H1 (cell line): ENCODE measurements around the gene DNAL1. TPM values are rescaled to one million over a fixed set of nuclear protein-coding genes. Genes with fewer than 3 reads are reported as not detected.

ENCODE experiments used
- CTCF ChIA-PET: fragments of 300-600 bp; sonication (Branson Sonifier 250); formaldehyde crosslinking; loops from one replicate; lab custom pipeline; 2021; ENCODE audit not compliant: partially characterized antibody; lab: Charles Lee
- POLR2A ChIA-PET: fragments of 300-600 bp; sonication (Branson Sonifier 250); formaldehyde crosslinking; loops from one replicate; lab custom pipeline; 2021; ENCODE audit warnings: inconsistent platforms; ENCODE audit not compliant: partially characterized antibody; lab: Charles Lee
- DNase-seq, 2 experiments: peaks; one replicate each; pipeline versions ENCODE4 v3.0.0 to v3.0.0-alpha.2; 2010 to 2022; ENCODE audit warnings: low spot score in 2 of 2, low read depth in 1 of 2, mixed read lengths in 1 of 2
- FAIRE-seq: peaks from 2 replicates; lab custom pipeline; 2011; peaks lifted over from hg19 to GRCh38; lab: Jason Lieb, UNC
- H2AFZ ChIP-seq: 2 replicates; pipeline ENCODE4 v1.8.1; 2012; ENCODE audit warnings: low read length, inconsistent platforms
- H2AK5ac ChIP-seq: 2 replicates; pipeline ENCODE4 v1.6.1; 2013; ENCODE audit warnings: low read depth, low read length
- H2BK120ac ChIP-seq: replicated peaks from 2 replicates; pipeline ENCODE3; 2013; ENCODE audit warnings: low read depth, low read length, inconsistent platforms
- H2BK12ac ChIP-seq: 2 replicates; pipeline ENCODE4 v1.6.1; 2013; ENCODE audit warnings: low read depth, low read length
- H2BK15ac ChIP-seq: 2 replicates; pipeline ENCODE4 v1.6.1; 2013; ENCODE audit warnings: low read length
- H2BK20ac ChIP-seq: 2 replicates; pipeline ENCODE4 v1.6.1; 2013; ENCODE audit warnings: low read length
- H2BK5ac ChIP-seq: 2 replicates; pipeline ENCODE4 v1.6.1; 2013; ENCODE audit warnings: low read depth, low read length
- H3K14ac ChIP-seq: 2 replicates; pipeline ENCODE4 v1.6.1; 2013; ENCODE audit warnings: inconsistent platforms; ENCODE audit not compliant: insufficient read length
- H3K18ac ChIP-seq: 2 replicates; pipeline ENCODE4 v1.6.1; 2013; ENCODE audit warnings: low read length; ENCODE audit errors: extremely low read depth
- H3K23ac ChIP-seq: 2 replicates; pipeline ENCODE4 v1.6.1; 2013; ENCODE audit warnings: inconsistent platforms; ENCODE audit not compliant: insufficient read length
- H3K23me2 ChIP-seq: 2 replicates; pipeline ENCODE4 v1.6.1; 2013; ENCODE audit warnings: low read depth, low read length
- H3K27ac ChIP-seq: 2 replicates; pipeline ENCODE4 v1.6.1; 2011; ENCODE audit warnings: low read depth, low read length, inconsistent platforms
- H3K27me3 ChIP-seq, 4 experiments: replicated peaks in 1 of 4; 1 replicate in 1 of 4; 2 replicates in 3 of 4; pipeline versions ENCODE4 v1.6.1 to v1.8.1; 2011 to 2013; ENCODE audit warnings: low read length in 3 of 4, mild to moderate bottlenecking in 3 of 4, inconsistent platforms in 2 of 4, mixed read lengths in 2 of 4, moderate library complexity in 1 of 4; ENCODE audit not compliant: control insufficient read depth in 3 of 4, insufficient read depth in 3 of 4; ENCODE audit errors: extremely low read depth in 1 of 4
- H3K36me3 ChIP-seq, 4 experiments: 2 replicates each; pipeline versions ENCODE4 v1.6.1 to v1.8.1; 2011 to 2013; ENCODE audit warnings: mild to moderate bottlenecking in 4 of 4, low read length in 3 of 4, moderate library complexity in 2 of 4, control low read depth in 1 of 4, inconsistent platforms in 1 of 4; ENCODE audit not compliant: insufficient read depth in 4 of 4, control insufficient read depth in 2 of 4
- H3K4ac ChIP-seq: replicated peaks from 2 replicates; pipeline ENCODE3; 2013; ENCODE audit warnings: low read length, low read depth, mixed read lengths, inconsistent platforms; ENCODE audit not compliant: insufficient read length
- H3K4me1 ChIP-seq, 4 experiments: replicated peaks in 1 of 4; 1 replicate in 1 of 4; 2 replicates in 3 of 4; pipeline versions ENCODE4 v1.6.1 to v1.8.1; 2011 to 2013; ENCODE audit warnings: low read length in 3 of 4, inconsistent platforms in 2 of 4, mixed read lengths in 1 of 4; ENCODE audit not compliant: insufficient read depth in 4 of 4, control insufficient read depth in 3 of 4
- H3K4me2 ChIP-seq, 2 experiments: 2 replicates each; pipeline versions ENCODE4 v1.6.1 to v1.8.1; 2011 to 2013; ENCODE audit warnings: low read depth in 2 of 2, low read length in 2 of 2, control low read depth in 1 of 2, inconsistent platforms in 1 of 2, mild to moderate bottlenecking in 1 of 2; ENCODE audit not compliant: insufficient read depth in 1 of 2
- H3K4me3 ChIP-seq, 4 experiments: fragments of 200-600, 300-600 bp in 1 of 4; sonication (generic), shearing (Covaris generic), sonication (Bioruptor Twin) in 1 of 4; 2 replicates each; pipeline versions ENCODE4 v1.5.1 to v1.8.1; 2011 to 2016; ENCODE audit warnings: low read length in 4 of 4, low read depth in 3 of 4, control low read depth in 2 of 4, inconsistent platforms in 2 of 4, mild to moderate bottlenecking in 2 of 4, mixed read lengths in 1 of 4, moderate library complexity in 1 of 4; ENCODE audit not compliant: insufficient read depth in 2 of 4; ENCODE audit errors: extremely low read depth in 1 of 4
- H3K56ac ChIP-seq: replicated peaks from 2 replicates; pipeline ENCODE3; 2013; ENCODE audit warnings: low read depth, mild to moderate bottlenecking, mixed read lengths, low read length, inconsistent platforms; ENCODE audit not compliant: insufficient read length
- H3K79me1 ChIP-seq: 2 replicates; pipeline ENCODE4 v1.6.1; 2013; ENCODE audit warnings: low read depth, low read length, control low read depth
- H3K79me2 ChIP-seq, 2 experiments: 2 replicates each; pipeline versions ENCODE4 v1.6.1 to v1.8.1; 2012 to 2013; ENCODE audit warnings: low read length in 2 of 2, mild to moderate bottlenecking in 2 of 2, inconsistent platforms in 1 of 2; ENCODE audit not compliant: insufficient read depth in 2 of 2, control insufficient read depth in 1 of 2
- H3K9ac ChIP-seq, 4 experiments: replicated peaks in 1 of 4; 1 replicate in 1 of 4; 2 replicates in 3 of 4; pipeline versions ENCODE4 v1.6.1 to v1.8.1; 2011 to 2013; ENCODE audit warnings: low read depth in 3 of 4, low read length in 3 of 4, control low read depth in 2 of 4, mild to moderate bottlenecking in 2 of 4, moderate library complexity in 2 of 4, inconsistent platforms in 1 of 4; ENCODE audit errors: extremely low read depth in 1 of 4
- H3K9me3 ChIP-seq, 2 experiments: 2 replicates each; pipeline versions ENCODE4 v1.6.1 to v1.8.1; 2012 to 2013; ENCODE audit warnings: mild to moderate bottlenecking in 2 of 2, moderate library complexity in 2 of 2, control low read depth in 1 of 2, inconsistent platforms in 1 of 2, low read depth in 1 of 2, low read length in 1 of 2, mixed read lengths in 1 of 2; ENCODE audit not compliant: insufficient read depth in 2 of 2
- H4K20me1 ChIP-seq, 2 experiments: replicated peaks in 1 of 2; 2 replicates each; pipeline versions ENCODE3 to v1.8.1; 2011 to 2013; ENCODE audit warnings: inconsistent platforms in 2 of 2, low read length in 2 of 2, mild to moderate bottlenecking in 1 of 2; ENCODE audit not compliant: insufficient read depth in 2 of 2, control insufficient read depth in 1 of 2
- H4K5ac ChIP-seq: 2 replicates; pipeline ENCODE4 v1.6.1; 2013; ENCODE audit warnings: low read length, low read depth, mixed read lengths, inconsistent platforms; ENCODE audit not compliant: insufficient read length
- H4K8ac ChIP-seq: 2 replicates; pipeline ENCODE4 v1.8.0; 2013; ENCODE audit warnings: mild to moderate bottlenecking, moderate library complexity, low read length, inconsistent platforms; ENCODE audit not compliant: insufficient read depth; ENCODE audit errors: extremely low read depth
- H4K91ac ChIP-seq: replicated peaks from 2 replicates; pipeline ENCODE3; 2013; ENCODE audit warnings: low read length, mixed read lengths, inconsistent platforms; ENCODE audit not compliant: insufficient read length
- ASH2L ChIP-seq: fragments of 200-600, 300-600 bp; sonication (generic); IDR thresholded peaks from one replicate; pipeline ENCODE4 v1.7.1; 2017; ENCODE audit warnings: low read length
- CEBPB ChIP-seq: IDR thresholded peaks from 2 replicates; pipeline ENCODE4 v1.6.1; 2012; ENCODE audit warnings: low read depth, low read length
- CTBP2 ChIP-seq: IDR thresholded peaks from 2 replicates; pipeline ENCODE4 v1.7.0; 2011; ENCODE audit warnings: borderline replicate concordance, mild to moderate bottlenecking, moderate library complexity, mixed read lengths, low read length; ENCODE audit not compliant: insufficient read depth, insufficient read length
- HDAC2 ChIP-seq, 2 experiments: fragments of 300-600 bp in 1 of 2; sonication (generic) in 1 of 2; IDR thresholded peaks; 2 replicates each; pipeline ENCODE4 v1.6.1; 2011 to 2012; ENCODE audit warnings: low read depth in 2 of 2, low read length in 2 of 2, mild to moderate bottlenecking in 2 of 2, moderate library complexity in 2 of 2, borderline replicate concordance in 1 of 2, inconsistent platforms in 1 of 2
- HDAC6 ChIP-seq: IDR thresholded peaks from one replicate; pipeline ENCODE4 v1.7.1; 2012; ENCODE audit warnings: low read depth, mild to moderate bottlenecking, inconsistent platforms, low read length, moderate library complexity
- RAD21 ChIP-seq, 2 experiments: IDR thresholded peaks in 1 of 2; conservative IDR thresholded peaks in 1 of 2; 2 replicates each; pipeline ENCODE4 v1.6.1; 2011; ENCODE audit warnings: low read depth in 2 of 2, low read length in 2 of 2, improper control_type of control experiment in 1 of 2, inconsistent platforms in 1 of 2, mild to moderate bottlenecking in 1 of 2, moderate library complexity in 1 of 2
- RBBP5 ChIP-seq: IDR thresholded peaks from 2 replicates; pipeline ENCODE4 v1.7.1; 2012; ENCODE audit warnings: low read depth, mild to moderate bottlenecking, inconsistent platforms, low read length, moderate library complexity, borderline replicate concordance
- SIN3A ChIP-seq, 2 experiments: IDR thresholded peaks in 1 of 2; conservative IDR thresholded peaks in 1 of 2; 2 replicates each; pipeline ENCODE4 v1.6.1; 2011 to 2012; ENCODE audit warnings: low read length in 2 of 2, improper control_type of control experiment in 1 of 2, low read depth in 1 of 2, mild to moderate bottlenecking in 1 of 2
- SRF ChIP-seq: IDR thresholded peaks from 2 replicates; pipeline ENCODE4 v1.6.1; 2011; ENCODE audit warnings: mild to moderate bottlenecking, low read depth, low read length, moderate library complexity
- TCF12 ChIP-seq: IDR thresholded peaks from 2 replicates; pipeline ENCODE4 v1.6.1; 2011; ENCODE audit warnings: low read depth, mild to moderate bottlenecking, low read length
- WGBS, 2 experiments: shearing (Covaris generic) in 1 of 2; methylation state at CpG; one replicate each; pipeline versions ENCODE4 v1.1.6 to v1.1.7; 2013 to 2015; ENCODE audit warnings: low lambda C conversion rate in 2 of 2, mixed read lengths in 2 of 2, inconsistent platforms in 1 of 2, low coverage in 1 of 2, missing lambda C conversion rate in 1 of 2; ENCODE audit not compliant: insufficient replicate concordance in 2 of 2, insufficient coverage in 1 of 2, insufficient read length in 1 of 2; ENCODE audit errors: extremely low coverage in 1 of 2, missing lambda C conversion rate in 1 of 2; 5-methylcytosine and 5-hydroxymethylcytosine counted together
- polyA plus RNA-seq, 7 experiments: library from polyadenylated mRNA; depleted of rRNA in 3 of 7; stranded (reverse) in 5 of 7; unstranded in 2 of 7; fragments of >200 nt in 5 of 7; fragments of 200-250 nt in 2 of 7; gene quantifications; 1 replicate in 5 of 7; 2 replicates in 1 of 7; 4 replicates in 1 of 7; pipeline versions ENCODE4 v1.2.1 to v1.2.3, GENCODE V29; 2011 to 2013; ENCODE audit warnings: missing spikeins in 2 of 7, mixed read lengths in 2 of 7
- total RNA-seq: library from RNA; stranded (reverse); fragmentation: NEBNext Ultra II Directional; extraction: Animal tissue kit (Norgen Biotek cat#: 25700); gene quantifications from 2 replicates; pipeline ENCODE4 v1.2.1, GENCODE V29; 2021

Gene DNAL1
- total and polyA plus RNA-seq, 2 of the 8 experiments (the other 6 are each of a cell fraction or from before 2014, with no cell fraction given): 2.8 to 16.8 TPM

- Histone ChIP-seq H3K9ac (no peak overlapping the region; a peak in 1 of 7 replicates), H3K23me2 (no peaks in the 10 kb centered on the region), H2BK12ac (peak overlapping the region; percentile 85; the same call in 1 of the 2 replicates), H2BK20ac (no peak overlapping the region), H3K9me3 (no peaks in the 10 kb centered on the region), H3K79me2 (peaks cover 0 to 22% of the 10 kb centered on the region in 2 experiments; a peak in 1 of 4 replicates), H2BK120ac (no peak overlapping the region), H2AK5ac (no peak overlapping the region), H2BK5ac (peak overlapping the region; percentile 68; the same call in 1 of the 2 replicates), H3K18ac (no peak overlapping the region; the same call in 1 of the 2 replicates), H3K4me3 (peak overlapping the region in 1 of 4 experiments; percentile 43; a peak in 1 of 8 replicates), H4K20me1 (peaks cover 6% of the 10 kb centered on the region in 2 experiments), H3K23ac (no peak overlapping the region), H3K36me3 (peaks cover 0 to 11% (median 3%) of the 10 kb centered on the region in 4 experiments; a peak in 2 of 8 replicates), H3K4me1 (peaks cover 4 to 34% (median 25%) of the 10 kb centered on the region in 4 experiments), H2BK15ac (peak overlapping the region; percentile 46; the same call in 1 of the 2 replicates), H4K8ac (no peak overlapping the region), H3K4me2 (peak overlapping the region; percentile 49 to 57), H4K5ac (peak overlapping the region; percentile 23), H4K91ac (peak overlapping the region; percentile 2), H3K4ac (no peak overlapping the region), H3K27ac (peak overlapping the region; percentile 31; the same call in 1 of the 2 replicates), H3K27me3 (no peaks in the 10 kb centered on the region), H3K56ac (no peak overlapping the region), H3K14ac (no peak overlapping the region), H2AFZ (no peak overlapping the region), H3K79me1 (peaks cover 8% of the 10 kb centered on the region)
- FAIRE-seq: no peak
- no peak for DNase-seq
- 60% methylated on average over 7 of the region's 9 CpGs; no CpG with 5 or more reads in 1 of the 2 experiments for WGBS, 2 experiments
- ChIA-PET CTCF (interaction anchor here (0.6 to 11.1 kb wide), 15 partner anchors 12 to 752 kb away, joined by 3 to 198 read pairs (median 5); a partner anchor contains a TSS), POLR2A (interaction anchor here (1.1 to 2.5 kb wide), 10 partner anchors 14 to 146 kb away, joined by 3 to 13 read pairs (median 4); partner anchors contain the start of genes ACOT6 and ZNF410)
- TF ChIP-seq CEBPB (peak; percentile 47; the same call in 1 of the 2 replicates), ASH2L (peak; percentile 52), RAD21 (IDR thresholded peaks at IDR 0.05 in 1 of 2, conservative IDR thresholded peaks at IDR 0.05 in 1 of 2; ENCODE audit: low read depth in 2 of 2, low read length in 2 of 2) (no peak), HDAC2 (IDR thresholded peaks at IDR 0.05; ENCODE audit: borderline replicate concordance in 1 of 2, low read depth in 2 of 2, low read length in 2 of 2) (no peak), SRF (no peak), RBBP5 (no peak), HDAC6 (no peak), SIN3A (conservative IDR thresholded peaks at IDR 0.05 in 1 of 2, IDR thresholded peaks at IDR 0.05 in 1 of 2; ENCODE audit: low read depth in 1 of 2, low read length in 2 of 2) (no peak), TCF12 (no peak), CTBP2 (no peak)
These were observed 96.0 kb downstream of the DNAL1 start for GRCh38 chr14:73740618-73741326.
